HUES64 (cell line): ENCODE data around the gene TMEM255B.

Source experiments
- H3K27ac ChIP-seq: 2 replicates; pipeline ENCODE4 v1.7.0; 2013; ENCODE audit warnings: low read depth, low read length, inconsistent platforms
- H3K27me3 ChIP-seq: 2 replicates; pipeline ENCODE4 v1.6.1; 2013; ENCODE audit warnings: mild to moderate bottlenecking, low read length; ENCODE audit not compliant: insufficient read depth
- H3K36me3 ChIP-seq: 2 replicates; pipeline ENCODE4 v1.6.1; 2013; ENCODE audit warnings: mild to moderate bottlenecking, low read length; ENCODE audit not compliant: insufficient read depth
- H3K4me1 ChIP-seq: 2 replicates; pipeline ENCODE4 v1.6.1; 2013; ENCODE audit warnings: mild to moderate bottlenecking, low read length, moderate library complexity; ENCODE audit not compliant: insufficient read depth
- H3K4me3 ChIP-seq: 2 replicates; pipeline ENCODE4 v1.5.1; 2013; ENCODE audit warnings: mild to moderate bottlenecking, low read length, moderate library complexity
- H3K9ac ChIP-seq: 2 replicates; pipeline ENCODE4 v1.6.1; 2013; ENCODE audit warnings: mild to moderate bottlenecking, low read depth, low read length
- H3K9me3 ChIP-seq: 2 replicates; pipeline ENCODE4 v1.6.1; 2013; ENCODE audit warnings: low read depth, low read length; ENCODE audit not compliant: insufficient read depth
- WGBS: fragments of 150-250, 120-280 bp; methylation state at CpG from one replicate; pipeline ENCODE4 v1.1.7; 2013; ENCODE audit warnings: missing lambda C conversion rate; 5-methylcytosine and 5-hydroxymethylcytosine counted together

Gene TMEM255B

GRCh38 chr13:113843063-113843654 is 84.1 kb downstream of the TMEM255B start:
- H3K27ac ChIP-seq = no peak overlapping the region
- H3K36me3 ChIP-seq = no peaks in the 10 kb centered on the region
- H3K9me3 ChIP-seq = no peaks in the 10 kb centered on the region
- H3K27me3 ChIP-seq = no peaks in the 10 kb centered on the region
- H3K9ac ChIP-seq = no peak overlapping the region
- WGBS = 93% methylated on average over 30 of the region's 30 CpGs
- peaks cover under 1% of the 10 kb centered on the region; the same call in 1 of the 2 replicates for H3K4me1 ChIP-seq
- no peak overlapping the region for H3K4me3 ChIP-seq

GRCh38 chr13:113843864-113844556 is 85.0 kb downstream of the TMEM255B start:
- no peak overlapping the region for H3K9ac ChIP-seq
- H3K27ac ChIP-seq = no peak overlapping the region
- H3K9me3 ChIP-seq = no peaks in the 10 kb centered on the region
- no peak overlapping the region for H3K4me3 ChIP-seq
- H3K27me3 ChIP-seq = no peaks in the 10 kb centered on the region
- no peaks in the 10 kb centered on the region for H3K4me1 ChIP-seq
- WGBS = 91% methylated on average over 26 of the region's 26 CpGs
- H3K36me3 ChIP-seq = no peaks in the 10 kb centered on the region

GRCh38 chr13:113845055-113845454 is 86.0 kb downstream of the TMEM255B start:
- Histone ChIP-seq H3K36me3 (no peaks in the 10 kb centered on the region), H3K27ac (no peak overlapping the region), H3K4me1 (no peaks in the 10 kb centered on the region), H3K9ac (no peak overlapping the region), H3K9me3 (no peaks in the 10 kb centered on the region), H3K4me3 (no peak overlapping the region), H3K27me3 (no peaks in the 10 kb centered on the region)
- 91% methylated on average over 13 of the region's 13 CpGs for WGBS

GRCh38 chr13:113845723-113846635 is 87.0 kb downstream of the TMEM255B start:
- Histone ChIP-seq H3K9me3 (no peaks in the 10 kb centered on the region), H3K4me3 (no peak overlapping the region), H3K4me1 (no peaks in the 10 kb centered on the region), H3K27me3 (no peaks in the 10 kb centered on the region), H3K27ac (no peak overlapping the region), H3K9ac (no peak overlapping the region), H3K36me3 (no peaks in the 10 kb centered on the region)
- WGBS = 96% methylated on average over 30 of the region's 30 CpGs

GRCh38 chr13:113846636-113847318 is 87.8 kb downstream of the TMEM255B start:
- no peak overlapping the region for H3K4me3 ChIP-seq
- H3K9me3 ChIP-seq = no peaks in the 10 kb centered on the region
- no peaks in the 10 kb centered on the region for H3K36me3 ChIP-seq
- no peak overlapping the region for H3K9ac ChIP-seq
- H3K4me1 ChIP-seq = no peaks in the 10 kb centered on the region
- WGBS = 95% methylated on average over 28 of the region's 28 CpGs
- H3K27me3 ChIP-seq = no peaks in the 10 kb centered on the region
- H3K27ac ChIP-seq = no peak overlapping the region

GRCh38 chr13:113848020-113848419 is 89.0 kb downstream of the TMEM255B start:
- WGBS = 93% methylated on average over 8 of the region's 8 CpGs

GRCh38 chr13:113848431-113849260 is 89.6 kb downstream of the TMEM255B start:
- WGBS = 91% methylated on average over 18 of the region's 18 CpGs
- H3K4me1 ChIP-seq = no peaks in the 10 kb centered on the region
- H3K4me3 ChIP-seq = no peak overlapping the region
- no peaks in the 10 kb centered on the region for H3K9me3 ChIP-seq
- H3K36me3 ChIP-seq = no peaks in the 10 kb centered on the region
- H3K9ac ChIP-seq = no peak overlapping the region
- no peaks in the 10 kb centered on the region for H3K27me3 ChIP-seq
- no peak overlapping the region for H3K27ac ChIP-seq

More at GRCh38 chr13:113848020-113848419, 89.0 kb downstream of the TMEM255B start:
- H3K9ac ChIP-seq = no peak overlapping the region
- H3K27me3 ChIP-seq = no peaks in the 10 kb centered on the region
- no peak overlapping the region for H3K27ac ChIP-seq
- H3K4me1 ChIP-seq = no peaks in the 10 kb centered on the region
- no peaks in the 10 kb centered on the region for H3K36me3 ChIP-seq
- no peak overlapping the region for H3K4me3 ChIP-seq
- H3K9me3 ChIP-seq = no peaks in the 10 kb centered on the region

- Histone ChIP-seq H3K27me3 (no peaks in the 10 kb centered on the region), H3K27ac (no peak overlapping the region)
- 91% methylated on average over 3 of the region's 3 CpGs for WGBS
These were observed 90.5 kb downstream of the TMEM255B start for GRCh38 chr13:113849546-113849945.

GRCh38 chr13:113849981-113850721 is 91.1 kb downstream of the TMEM255B start:
- Histone ChIP-seq H3K27ac (no peak overlapping the region), H3K4me1 (no peaks in the 10 kb centered on the region), H3K36me3 (no peaks in the 10 kb centered on the region), H3K9me3 (no peaks in the 10 kb centered on the region), H3K27me3 (no peaks in the 10 kb centered on the region), H3K9ac (no peak overlapping the region), H3K4me3 (no peak overlapping the region)
- 91% methylated on average over 8 of the region's 8 CpGs for WGBS

More at GRCh38 chr13:113849546-113849945, 90.5 kb downstream of the TMEM255B start:
- Histone ChIP-seq H3K36me3 (no peaks in the 10 kb centered on the region), H3K4me1 (no peaks in the 10 kb centered on the region), H3K9ac (no peak overlapping the region), H3K4me3 (no peak overlapping the region), H3K9me3 (no peaks in the 10 kb centered on the region)
